CD4-positive, CD25-positive, alpha-beta regulatory T cell (primary cell): ENCODE data around the gene ZZZ3. TPM values are rescaled to one million over a fixed set of nuclear protein-coding genes. Genes with fewer than 3 reads are reported as not detected.
"Not testable (repeated sequence)": the region's sequence is repeated elsewhere in the genome, so short reads cannot be mapped to it uniquely, and the experiment has no call there.

Source experiments
- ATAC-seq, 2 donors: fragments of 150-1000 bp; cut with Tn5 transposase; one replicate each; pipeline ENCODE4 v1.10.0; 2021; ENCODE audit warnings: low read depth in 2 of 2, moderate number of reproducible peaks in 2 of 2, moderate library complexity in 1 of 2
- DNase-seq, 3 donors: peaks; one replicate each; pipeline versions ENCODE4 v3.0.0 to v3.0.0-alpha.2; 2012 to 2022; ENCODE audit warnings: mixed read lengths in 1 of 3
- H3K27ac ChIP-seq: one replicate; pipeline ENCODE4 v1.7.0; 2013; ENCODE audit warnings: mild to moderate bottlenecking, low read length; ENCODE audit not compliant: insufficient read depth, poor library complexity, severe bottlenecking
- H3K27me3 ChIP-seq: one replicate; pipeline ENCODE4 v1.7.0; 2013; ENCODE audit warnings: low read length; ENCODE audit not compliant: control insufficient read depth, insufficient read depth
- H3K36me3 ChIP-seq: one replicate; pipeline ENCODE4 v1.7.0; 2013; ENCODE audit warnings: mild to moderate bottlenecking, low read length, moderate library complexity; ENCODE audit not compliant: control insufficient read depth, insufficient read depth
- H3K4me1 ChIP-seq: 2 replicates; pipeline ENCODE4 v1.7.0; 2013; ENCODE audit warnings: mild to moderate bottlenecking, low read length; ENCODE audit not compliant: insufficient read depth, control insufficient read depth, poor library complexity, severe bottlenecking
- H3K4me3 ChIP-seq: one replicate; pipeline ENCODE4 v1.7.0; 2013; ENCODE audit warnings: low read depth, mild to moderate bottlenecking, low read length, moderate library complexity
- H3K9me3 ChIP-seq, 2 experiments: 1 replicate in 1 of 2; 2 replicates in 1 of 2; pipeline ENCODE4 v1.7.0; 2013; ENCODE audit warnings: low read length in 2 of 2, mild to moderate bottlenecking in 1 of 2, moderate library complexity in 1 of 2; ENCODE audit not compliant: control insufficient read depth in 2 of 2
- H3K27ac Mint-ChIP-seq, 3 donors: one replicate each; pipeline ENCODE4 v1.8.0; 2020 to 2022; ENCODE audit warnings: mild to moderate bottlenecking in 3 of 3, mixed read lengths in 3 of 3, moderate library complexity in 2 of 3
- H3K27me3 Mint-ChIP-seq: one replicate; pipeline ENCODE4 v1.8.0; 2022; ENCODE audit warnings: mild to moderate bottlenecking, mixed read lengths
- H3K36me3 Mint-ChIP-seq: one replicate; pipeline ENCODE4 v1.8.0; 2020; ENCODE audit warnings: mixed read lengths
- H3K4me1 Mint-ChIP-seq, 4 donors: one replicate each; pipeline ENCODE4 v1.8.0; 2020 to 2022; ENCODE audit warnings: mixed read lengths in 4 of 4, mild to moderate bottlenecking in 1 of 4
- H3K4me3 Mint-ChIP-seq, 4 donors: one replicate each; pipeline ENCODE4 v1.8.0; 2020 to 2022; ENCODE audit warnings: mild to moderate bottlenecking in 4 of 4, mixed read lengths in 4 of 4, moderate library complexity in 3 of 4
- H3K9me3 Mint-ChIP-seq, 7 donors: one replicate each; pipeline ENCODE4 v1.8.0; 2020 to 2022; ENCODE audit warnings: mixed read lengths in 7 of 7, mild to moderate bottlenecking in 3 of 7, moderate library complexity in 2 of 7
- polyA plus RNA-seq, 4 donors: library from polyadenylated mRNA; unstranded; fragments of 300-500 nt; fragmentation: Illumina TruSeq; gene quantifications; one replicate each; pipeline ENCODE4 v1.2.3, GENCODE V29; 2021
- total RNA-seq: library from RNA; stranded (reverse); gene quantifications from one replicate; pipeline ENCODE4 v1.2.3, GENCODE V29; 2022

Gene ZZZ3
- total and polyA plus RNA-seq, 5 donors from 2014 or later = 24.2 to 52.8 (median 26.7) TPM

- not testable (repeated sequence) for H3K4me1 Mint-ChIP-seq, H3K9me3 Mint-ChIP-seq
- peak overlapping the region in 1 of 3 donors; percentile 5 for H3K27ac Mint-ChIP-seq
Observed at GRCh38 chr1:77699673-77700072, 17.2 kb upstream of the ZZZ3 start.

GRCh38 chr1:77697441-77697840, 15.0 kb upstream of the ZZZ3 start:
- Histone ChIP-seq H3K9me3 (no peaks in the 10 kb centered on the region), H3K27ac (no peak overlapping the region), H3K4me1 (no peaks in the 10 kb centered on the region), H3K4me3 (no peak overlapping the region), H3K36me3 (peaks cover 25% of the 10 kb centered on the region), H3K27me3 (no peaks in the 10 kb centered on the region)
- Mint-ChIP-seq H3K27me3 (no peaks in the 10 kb centered on the region), H3K27ac (no peak overlapping the region), H3K36me3 (peaks cover 26% of the 10 kb centered on the region), H3K4me1 (peaks cover 0 to 1% (median 0%) of the 10 kb centered on the region in 4 donors), H3K4me3 (no peak overlapping the region), H3K9me3 (peaks cover 0 to 2% (median 0%) of the 10 kb centered on the region in 7 donors)
- DNase-seq (no peak), ATAC-seq (no peak)

More at GRCh38 chr1:77699673-77700072, 17.2 kb upstream of the ZZZ3 start:
- not testable (repeated sequence) for ATAC-seq, DNase-seq, H3K27ac ChIP-seq, H3K4me3 Mint-ChIP-seq, H3K27me3 Mint-ChIP-seq, H3K4me1 ChIP-seq, H3K9me3 ChIP-seq, H3K4me3 ChIP-seq, H3K27me3 ChIP-seq
- peaks cover 19% of the 10 kb centered on the region for H3K36me3 ChIP-seq
- H3K36me3 Mint-ChIP-seq = peaks cover 21% of the 10 kb centered on the region

GRCh38 chr1:77688939-77689338, 6.5 kb upstream of the ZZZ3 start:
- Histone ChIP-seq H3K27ac (no peak overlapping the region), H3K4me1 (peaks cover 1% of the 10 kb centered on the region), H3K27me3 (no peaks in the 10 kb centered on the region), H3K9me3 (no peaks in the 10 kb centered on the region), H3K36me3 (peaks cover 4% of the 10 kb centered on the region), H3K4me3 (no peak overlapping the region)
- Mint-ChIP-seq H3K4me3 (no peak overlapping the region), H3K27ac (peak overlapping the region in 2 of 3 donors; percentile 33 to 45), H3K4me1 (peaks cover 0 to 9% (median 6%) of the 10 kb centered on the region in 4 donors), H3K27me3 (no peaks in the 10 kb centered on the region), H3K9me3 (no peaks in the 10 kb centered on the region), H3K36me3 (peaks cover 13% of the 10 kb centered on the region)
- no peak for ATAC-seq
- DNase-seq = no peak

GRCh38 chr1:77687519-77687906, 5.1 kb upstream of the ZZZ3 start:
- no peaks in the 10 kb centered on the region for H3K9me3 ChIP-seq
- H3K4me1 ChIP-seq = peaks cover 7% of the 10 kb centered on the region
- H3K27me3 ChIP-seq = no peaks in the 10 kb centered on the region
- H3K4me3 Mint-ChIP-seq = peak overlapping the region in 1 of 4 donors; percentile 48
- H3K27ac Mint-ChIP-seq = no peak overlapping the region
- peaks cover 0 to 2% (median 0%) of the 10 kb centered on the region in 7 donors for H3K9me3 Mint-ChIP-seq
- peaks cover 3 to 14% (median 11%) of the 10 kb centered on the region in 4 donors for H3K4me1 Mint-ChIP-seq
- no peak for ATAC-seq
- no peaks in the 10 kb centered on the region for H3K27me3 Mint-ChIP-seq
- H3K36me3 Mint-ChIP-seq = peaks cover 9% of the 10 kb centered on the region
- no peak overlapping the region for H3K4me3 ChIP-seq
- DNase-seq = no peak
- no peak overlapping the region for H3K27ac ChIP-seq
- H3K36me3 ChIP-seq = no peaks in the 10 kb centered on the region

GRCh38 chr1:77686796-77687518, 4.5 kb upstream of the ZZZ3 start:
- H3K4me3 Mint-ChIP-seq = peak overlapping the region in 1 of 4 donors; percentile 46
- H3K36me3 ChIP-seq = no peaks in the 10 kb centered on the region
- no peaks in the 10 kb centered on the region for H3K9me3 ChIP-seq
- H3K4me1 Mint-ChIP-seq = peaks cover 5 to 18% (median 13%) of the 10 kb centered on the region in 4 donors
- peaks cover 0 to 3% (median 0%) of the 10 kb centered on the region in 7 donors for H3K9me3 Mint-ChIP-seq
- DNase-seq (no peak), ATAC-seq (no peak)
- H3K27me3 ChIP-seq = no peaks in the 10 kb centered on the region
- H3K4me1 ChIP-seq = peaks cover 13% of the 10 kb centered on the region
- peaks cover 5% of the 10 kb centered on the region for H3K36me3 Mint-ChIP-seq
- no peak overlapping the region for H3K27ac ChIP-seq
- no peaks in the 10 kb centered on the region for H3K27me3 Mint-ChIP-seq
- H3K27ac Mint-ChIP-seq = no peak overlapping the region
- no peak overlapping the region for H3K4me3 ChIP-seq

GRCh38 chr1:77683160-77684148, 996 bp upstream of the ZZZ3 start:
- peaks cover 21 to 45% (median 37%) of the 10 kb centered on the region in 4 donors for H3K4me1 Mint-ChIP-seq
- peak; percentile 78 to 82 for ATAC-seq

GRCh38 chr1:77680173-77680572, 2.3 kb downstream of the ZZZ3 start:
- Mint-ChIP-seq H3K4me1 (peaks cover 40 to 71% (median 51%) of the 10 kb centered on the region in 4 donors), H3K27ac (peak overlapping the region in 1 of 3 donors; percentile 71), H3K4me3 (peak overlapping the region in 3 of 4 donors; percentile 48 to 65 (median 62)), H3K27me3 (no peaks in the 10 kb centered on the region), H3K36me3 (peaks cover 12% of the 10 kb centered on the region), H3K9me3 (peaks cover 0 to 3% (median 0%) of the 10 kb centered on the region in 7 donors)
- H3K36me3 ChIP-seq = peaks cover 7% of the 10 kb centered on the region
- H3K9me3 ChIP-seq = no peaks in the 10 kb centered on the region
- no peaks in the 10 kb centered on the region for H3K27me3 ChIP-seq
- DNase-seq (no peak), ATAC-seq (no peak)
- H3K27ac ChIP-seq = no peak overlapping the region
- H3K4me1 ChIP-seq = peaks cover 38% of the 10 kb centered on the region
- H3K4me3 ChIP-seq = peak overlapping the region; percentile 38

More at GRCh38 chr1:77683160-77684148, 996 bp upstream of the ZZZ3 start:
- H3K4me3 Mint-ChIP-seq = peak overlapping the region; percentile 90 to 96 (median 92)
- H3K9me3 Mint-ChIP-seq = peaks cover 0 to 3% (median 0%) of the 10 kb centered on the region in 7 donors
- no peaks in the 10 kb centered on the region for H3K36me3 ChIP-seq
- H3K27me3 ChIP-seq = no peaks in the 10 kb centered on the region
- H3K27ac ChIP-seq = peak overlapping the region; percentile 93
- peak overlapping the region; percentile 79 for H3K4me3 ChIP-seq
- H3K36me3 Mint-ChIP-seq = peaks cover 5% of the 10 kb centered on the region
- H3K27ac Mint-ChIP-seq = peak overlapping the region; percentile 96 to 98 (median 97)
- H3K4me1 ChIP-seq = peaks cover 28% of the 10 kb centered on the region
- DNase-seq = peak; percentile 90 to 94 (median 92)
- H3K9me3 ChIP-seq = no peaks in the 10 kb centered on the region
- H3K27me3 Mint-ChIP-seq = no peaks in the 10 kb centered on the region
